GM12874 (cell line): ENCODE results near the gene RELCH.

Source experiments
- TF ChIP-seq, protein P1 (sequence below): IDR thresholded peaks from 2 replicates; pipeline ENCODE4 v1.5.1; 2011; ENCODE audit warnings: low read depth, mild to moderate bottlenecking, control low read depth, low read length, moderate library complexity; ENCODE audit not compliant: insufficient read depth

The RELCH gene

DNA sequence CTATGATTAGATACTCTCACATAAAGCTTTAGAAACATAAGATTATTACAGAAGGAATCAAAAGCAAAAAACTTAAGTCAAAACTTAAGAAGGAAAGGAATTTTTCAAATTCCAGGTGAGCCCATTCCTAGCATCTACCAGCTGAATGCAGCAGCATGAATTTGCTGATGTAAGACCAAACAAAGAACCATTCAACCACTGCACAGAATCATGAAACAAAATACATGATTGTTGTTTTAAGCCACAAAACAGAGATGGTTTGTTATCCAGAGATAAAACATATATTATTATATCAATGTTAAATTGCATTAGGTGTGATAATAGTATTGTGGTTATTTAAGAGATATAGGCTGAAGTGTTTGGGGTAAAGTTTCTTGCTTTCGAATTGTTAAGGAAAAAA lies 29.2 kb upstream of the RELCH start:
- TF ChIP-seq, protein P1, sequence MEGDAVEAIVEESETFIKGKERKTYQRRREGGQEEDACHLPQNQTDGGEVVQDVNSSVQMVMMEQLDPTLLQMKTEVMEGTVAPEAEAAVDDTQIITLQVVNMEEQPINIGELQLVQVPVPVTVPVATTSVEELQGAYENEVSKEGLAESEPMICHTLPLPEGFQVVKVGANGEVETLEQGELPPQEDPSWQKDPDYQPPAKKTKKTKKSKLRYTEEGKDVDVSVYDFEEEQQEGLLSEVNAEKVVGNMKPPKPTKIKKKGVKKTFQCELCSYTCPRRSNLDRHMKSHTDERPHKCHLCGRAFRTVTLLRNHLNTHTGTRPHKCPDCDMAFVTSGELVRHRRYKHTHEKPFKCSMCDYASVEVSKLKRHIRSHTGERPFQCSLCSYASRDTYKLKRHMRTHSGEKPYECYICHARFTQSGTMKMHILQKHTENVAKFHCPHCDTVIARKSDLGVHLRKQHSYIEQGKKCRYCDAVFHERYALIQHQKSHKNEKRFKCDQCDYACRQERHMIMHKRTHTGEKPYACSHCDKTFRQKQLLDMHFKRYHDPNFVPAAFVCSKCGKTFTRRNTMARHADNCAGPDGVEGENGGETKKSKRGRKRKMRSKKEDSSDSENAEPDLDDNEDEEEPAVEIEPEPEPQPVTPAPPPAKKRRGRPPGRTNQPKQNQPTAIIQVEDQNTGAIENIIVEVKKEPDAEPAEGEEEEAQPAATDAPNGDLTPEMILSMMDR: no peak

DNA sequence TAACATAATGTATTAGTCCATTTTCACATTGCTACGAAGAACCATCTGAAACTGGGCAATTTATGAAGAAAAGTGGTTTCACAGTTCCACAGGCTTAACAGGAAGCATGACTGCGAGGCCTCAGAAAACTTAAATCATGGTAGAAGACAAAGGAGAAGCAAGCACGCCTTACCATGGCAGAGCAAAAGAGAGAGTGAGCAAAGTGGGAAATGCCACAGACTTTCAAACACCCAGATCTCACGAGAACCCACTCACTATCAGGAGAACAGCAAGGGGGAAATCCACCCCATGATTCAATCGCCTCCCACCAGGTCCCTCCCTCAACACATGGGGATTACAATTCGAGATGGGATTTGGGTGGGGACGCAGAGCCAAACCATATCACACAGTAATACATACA lies 22.7 kb upstream of the RELCH start:
- TF ChIP-seq, protein P1: no peak

DNA sequence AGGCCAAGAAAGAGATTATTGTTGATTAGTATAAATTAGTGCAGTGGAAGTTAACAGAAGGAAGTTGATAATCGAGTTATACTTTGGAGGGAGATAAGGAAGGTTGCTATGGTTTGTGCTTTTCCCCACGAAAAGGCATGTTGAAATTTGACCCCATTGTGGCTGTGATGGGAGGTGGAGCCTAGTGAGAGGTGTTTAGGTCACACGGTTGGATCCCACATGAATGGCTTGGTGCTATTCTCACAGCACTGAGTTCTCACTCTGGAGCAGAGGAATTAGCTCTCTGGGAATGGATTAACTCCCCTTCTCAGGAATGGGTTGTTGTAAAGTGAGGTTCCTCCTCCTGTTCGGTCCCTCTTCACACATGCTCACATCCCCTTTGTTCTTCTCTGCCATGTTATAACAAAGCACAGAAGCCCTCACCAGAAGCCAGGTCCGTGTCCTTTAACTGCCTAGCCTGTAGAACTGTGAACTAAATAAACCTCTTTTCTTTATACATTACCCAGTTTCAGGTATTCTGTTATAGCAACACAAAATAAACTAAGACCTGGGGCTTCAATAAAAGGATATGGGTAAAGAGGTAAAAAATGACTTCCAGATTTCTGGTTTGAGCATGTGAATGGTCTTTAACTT lies 22.1 kb upstream of the RELCH start:
- TF ChIP-seq, protein P1: no peak

DNA sequence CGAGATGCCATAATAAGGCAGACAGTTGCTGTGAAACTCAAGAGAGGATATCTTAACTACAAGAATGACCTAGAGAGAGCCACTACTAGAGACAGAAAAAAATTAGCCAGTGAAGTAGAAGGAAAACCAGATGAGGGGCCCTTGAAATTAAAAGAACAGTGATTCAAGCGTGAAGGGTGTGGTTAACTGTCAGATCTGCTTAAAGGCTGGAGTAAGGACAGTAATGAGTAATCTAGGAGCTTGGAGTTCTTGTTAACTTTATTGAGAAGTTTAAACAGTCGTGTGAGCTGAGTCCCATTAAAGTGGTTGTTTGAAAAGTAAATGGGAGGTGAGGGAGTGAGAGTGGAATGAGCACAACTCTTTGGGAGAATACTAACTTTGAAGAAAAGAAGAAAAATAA lies 21.5 kb upstream of the RELCH start:
- TF ChIP-seq, protein P1: no peak

DNA sequence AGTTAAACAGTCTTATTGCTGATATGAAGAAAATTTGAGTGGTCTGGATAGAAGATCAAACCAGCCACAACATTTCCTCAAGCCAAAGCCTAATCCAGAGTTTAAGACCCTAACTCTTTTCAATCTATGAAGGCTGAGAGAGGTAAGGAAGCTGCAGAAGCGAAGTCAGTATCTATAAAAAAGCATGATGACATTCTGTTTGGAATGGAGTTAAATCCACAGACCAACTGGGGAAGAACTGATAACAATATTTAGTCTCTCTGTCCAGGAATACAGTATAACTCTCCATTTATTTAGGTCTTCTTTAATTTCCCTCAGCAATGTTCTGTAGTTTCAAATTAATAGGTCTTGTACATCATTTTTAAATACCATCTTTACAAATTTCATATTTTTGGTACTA lies 16.2 kb upstream of the RELCH start:
- TF ChIP-seq, protein P1: no peak

DNA sequence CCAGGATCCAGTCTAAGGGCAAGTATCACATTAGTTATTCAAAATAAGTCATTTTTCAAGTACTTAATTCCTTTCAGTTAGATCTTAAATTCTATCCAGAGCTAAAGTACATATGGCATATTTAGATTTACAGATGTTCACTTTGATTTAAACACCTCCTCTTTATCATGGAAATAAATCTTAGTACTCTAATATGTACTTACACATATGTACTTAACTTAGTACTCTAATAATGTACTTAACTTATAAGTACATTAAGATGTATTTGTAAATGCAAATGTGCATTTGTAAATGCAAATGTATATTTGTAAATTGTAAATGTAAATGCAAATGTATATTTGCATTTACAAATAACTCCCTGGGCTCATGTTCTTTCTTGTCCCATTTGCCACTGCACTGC lies 14.8 kb upstream of the RELCH start:
- TF ChIP-seq, protein P1: no peak

DNA sequence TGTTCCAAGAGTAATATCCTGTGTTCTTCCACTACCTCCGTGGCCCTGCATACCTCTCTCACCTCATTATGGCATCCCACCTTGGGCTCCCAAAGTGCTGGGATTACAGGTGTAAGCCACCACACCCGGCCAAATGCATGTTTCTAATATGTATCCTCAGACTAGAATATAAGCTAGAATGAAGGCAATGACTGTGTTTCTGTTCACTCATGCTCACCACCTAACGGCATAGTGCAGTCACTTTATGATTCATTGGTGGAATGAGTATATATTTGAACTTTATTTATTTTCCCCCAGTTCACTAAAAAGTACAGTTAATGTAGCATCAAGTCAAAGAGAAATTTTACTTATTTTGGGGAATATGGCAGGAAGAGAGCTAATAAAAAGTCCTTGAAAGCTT lies 11.5 kb upstream of the RELCH start:
- TF ChIP-seq, protein P1: no peak

DNA sequence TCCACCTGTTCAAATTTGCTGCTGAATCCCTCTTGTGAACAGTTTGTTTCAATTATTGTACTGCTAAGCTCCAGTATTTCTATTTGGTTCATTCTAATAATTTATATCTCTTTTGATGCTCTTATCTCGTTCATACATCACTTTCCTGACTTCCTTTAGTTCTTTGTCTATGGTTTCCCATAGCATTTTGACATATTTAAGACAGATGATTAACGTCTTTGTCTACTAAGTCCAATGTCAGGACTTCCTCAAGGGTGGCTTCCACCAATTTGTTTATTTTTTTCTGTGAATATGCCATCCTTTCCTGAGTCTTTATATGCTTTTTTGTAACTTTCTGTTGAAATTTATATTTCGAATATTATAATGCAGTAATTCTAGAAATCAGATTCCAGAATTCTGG lies 9.8 kb upstream of the RELCH start:
- TF ChIP-seq, protein P1: no peak
